ENCODE measurements around the gene APBB1IP. TPM values are rescaled to one million over a fixed set of nuclear protein-coding genes. Genes with fewer than 3 reads are reported as not detected.

APBB1IP gene
- total RNA-seq, 1 donor from 2014 or later: 0.48 TPM

DNA sequence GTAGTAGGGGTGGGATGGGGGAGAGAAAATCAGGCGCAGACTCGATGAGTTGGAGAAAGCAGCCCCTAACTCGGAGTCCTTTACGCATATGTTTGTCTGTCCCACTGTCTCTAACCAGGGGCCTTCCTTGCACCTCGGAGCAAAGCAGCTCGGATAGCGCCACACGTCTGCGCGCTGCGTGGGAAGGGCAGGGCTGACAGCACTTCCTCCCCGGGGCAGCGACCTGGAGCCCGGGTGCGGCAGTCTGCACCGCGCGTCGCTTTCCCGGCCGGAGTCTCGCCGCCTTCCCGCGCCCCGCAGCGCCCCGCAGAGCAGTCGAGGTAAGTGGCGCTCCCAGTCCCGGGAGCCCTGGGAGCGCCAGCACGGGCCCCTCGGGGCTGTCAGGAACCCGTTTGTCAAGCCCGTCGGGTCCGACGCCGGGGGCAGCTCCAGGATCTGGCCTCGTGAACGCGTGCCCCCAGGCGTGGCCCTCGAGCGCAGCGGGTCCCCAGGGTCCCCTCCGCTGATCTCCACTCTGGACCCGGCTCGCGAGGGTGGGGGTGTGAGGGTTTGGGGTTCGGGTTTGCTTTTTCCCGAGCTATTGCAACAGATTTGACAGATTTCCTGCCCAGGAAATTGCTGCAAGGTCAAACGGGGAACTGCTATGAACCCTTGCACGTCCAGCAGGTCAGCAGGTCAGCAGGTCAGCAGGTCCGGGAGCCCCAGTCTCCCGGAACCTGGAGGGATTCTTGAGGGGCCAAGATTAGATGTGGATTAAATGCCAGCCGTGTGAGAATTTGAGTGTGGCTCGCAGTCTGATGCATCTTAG, 597 bp downstream of the APBB1IP start:
- Mint-ChIP-seq H3K9me3 (no peaks in the 10 kb centered on the region), H3K27ac (no peak overlapping the region)
- TF ChIP-seq, protein P1, sequence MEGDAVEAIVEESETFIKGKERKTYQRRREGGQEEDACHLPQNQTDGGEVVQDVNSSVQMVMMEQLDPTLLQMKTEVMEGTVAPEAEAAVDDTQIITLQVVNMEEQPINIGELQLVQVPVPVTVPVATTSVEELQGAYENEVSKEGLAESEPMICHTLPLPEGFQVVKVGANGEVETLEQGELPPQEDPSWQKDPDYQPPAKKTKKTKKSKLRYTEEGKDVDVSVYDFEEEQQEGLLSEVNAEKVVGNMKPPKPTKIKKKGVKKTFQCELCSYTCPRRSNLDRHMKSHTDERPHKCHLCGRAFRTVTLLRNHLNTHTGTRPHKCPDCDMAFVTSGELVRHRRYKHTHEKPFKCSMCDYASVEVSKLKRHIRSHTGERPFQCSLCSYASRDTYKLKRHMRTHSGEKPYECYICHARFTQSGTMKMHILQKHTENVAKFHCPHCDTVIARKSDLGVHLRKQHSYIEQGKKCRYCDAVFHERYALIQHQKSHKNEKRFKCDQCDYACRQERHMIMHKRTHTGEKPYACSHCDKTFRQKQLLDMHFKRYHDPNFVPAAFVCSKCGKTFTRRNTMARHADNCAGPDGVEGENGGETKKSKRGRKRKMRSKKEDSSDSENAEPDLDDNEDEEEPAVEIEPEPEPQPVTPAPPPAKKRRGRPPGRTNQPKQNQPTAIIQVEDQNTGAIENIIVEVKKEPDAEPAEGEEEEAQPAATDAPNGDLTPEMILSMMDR (conservative IDR thresholded peaks at IDR 0.05): no peak

DNA sequence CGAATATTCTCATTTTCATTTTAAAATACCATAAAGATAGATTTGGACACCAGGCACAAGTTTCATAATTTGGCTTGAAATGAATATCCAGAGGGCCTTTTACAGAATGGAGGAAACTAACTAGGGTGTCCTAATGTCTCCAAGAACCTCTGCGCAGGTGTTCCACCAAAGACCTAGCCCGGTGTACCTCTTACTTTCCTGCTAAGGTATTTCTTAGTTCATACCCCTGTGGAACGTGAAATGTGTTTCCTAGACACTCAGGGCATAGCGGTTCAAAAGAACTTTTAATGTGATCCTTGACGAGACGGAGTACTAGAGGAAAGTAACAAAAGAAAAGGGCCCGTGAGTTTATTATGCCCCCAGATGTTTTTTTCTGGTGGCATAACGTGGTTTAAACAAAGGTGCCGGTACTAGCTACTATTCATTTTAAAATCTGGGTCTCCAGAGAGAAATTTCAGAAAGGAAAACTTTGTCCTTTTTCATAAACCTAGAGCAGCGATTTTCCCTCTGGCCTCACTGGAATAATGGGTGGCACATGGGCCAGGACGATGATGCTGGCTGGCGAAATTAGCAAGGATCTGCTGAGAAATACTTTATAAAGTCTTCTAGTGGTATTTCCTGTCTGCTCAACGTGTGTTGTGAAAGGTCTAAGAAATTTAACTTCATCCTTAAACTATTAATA, 1.4 kb downstream of the APBB1IP start:
- no peaks in the 10 kb centered on the region for H3K36me3 Mint-ChIP-seq
- no peaks in the 10 kb centered on the region for H3K4me1 Mint-ChIP-seq (ENCODE audit: unreplicated experiment)
- no peak overlapping the region for H3K27ac Mint-ChIP-seq
- no peak for DNase-seq (ENCODE audit: extremely low spot score, unreplicated experiment)
- no peak overlapping the region for H3K4me3 Mint-ChIP-seq
- peaks cover 38% of the 10 kb centered on the region for H3K27me3 Mint-ChIP-seq
- TF ChIP-seq, protein P1 (conservative IDR thresholded peaks at IDR 0.05): no peak
- H3K9me3 Mint-ChIP-seq: peaks cover 6% of the 10 kb centered on the region

More for the DNA sequence above, 597 bp downstream of the APBB1IP start:
- no peak for DNase-seq (ENCODE audit: extremely low spot score, unreplicated experiment)
- H3K4me3 Mint-ChIP-seq: no peak overlapping the region
- H3K27me3 Mint-ChIP-seq: peaks cover 34% of the 10 kb centered on the region
- no peaks in the 10 kb centered on the region for H3K4me1 Mint-ChIP-seq (ENCODE audit: unreplicated experiment)
- no peaks in the 10 kb centered on the region for H3K36me3 Mint-ChIP-seq

DNA sequence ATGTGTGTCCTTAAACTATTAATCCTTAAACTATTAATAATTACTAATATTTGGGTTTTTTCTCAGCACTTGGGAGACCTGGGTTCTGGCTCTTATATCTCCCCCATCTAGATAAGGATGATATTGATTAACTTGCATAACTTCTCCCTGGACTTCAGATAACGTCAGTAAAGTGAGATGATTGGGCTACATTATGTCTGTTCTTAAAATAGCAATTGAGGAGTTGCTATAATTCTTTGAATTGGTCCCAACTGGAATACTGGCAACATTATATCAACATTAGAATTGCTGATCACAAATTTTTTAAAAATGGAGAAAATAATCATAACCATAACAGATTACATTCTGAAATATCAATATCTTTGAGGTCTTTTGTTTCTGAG, 1.9 kb downstream of the APBB1IP start:
- no peak for DNase-seq (ENCODE audit: extremely low spot score, unreplicated experiment)
- TF ChIP-seq, protein P1 (conservative IDR thresholded peaks at IDR 0.05): no peak
- Mint-ChIP-seq H3K4me3 (no peak overlapping the region), H3K27ac (no peak overlapping the region), H3K36me3 (no peaks in the 10 kb centered on the region), H3K4me1 (ENCODE audit: unreplicated experiment) (no peaks in the 10 kb centered on the region), H3K9me3 (peaks cover 6% of the 10 kb centered on the region), H3K27me3 (peaks cover 38% of the 10 kb centered on the region)

DNA sequence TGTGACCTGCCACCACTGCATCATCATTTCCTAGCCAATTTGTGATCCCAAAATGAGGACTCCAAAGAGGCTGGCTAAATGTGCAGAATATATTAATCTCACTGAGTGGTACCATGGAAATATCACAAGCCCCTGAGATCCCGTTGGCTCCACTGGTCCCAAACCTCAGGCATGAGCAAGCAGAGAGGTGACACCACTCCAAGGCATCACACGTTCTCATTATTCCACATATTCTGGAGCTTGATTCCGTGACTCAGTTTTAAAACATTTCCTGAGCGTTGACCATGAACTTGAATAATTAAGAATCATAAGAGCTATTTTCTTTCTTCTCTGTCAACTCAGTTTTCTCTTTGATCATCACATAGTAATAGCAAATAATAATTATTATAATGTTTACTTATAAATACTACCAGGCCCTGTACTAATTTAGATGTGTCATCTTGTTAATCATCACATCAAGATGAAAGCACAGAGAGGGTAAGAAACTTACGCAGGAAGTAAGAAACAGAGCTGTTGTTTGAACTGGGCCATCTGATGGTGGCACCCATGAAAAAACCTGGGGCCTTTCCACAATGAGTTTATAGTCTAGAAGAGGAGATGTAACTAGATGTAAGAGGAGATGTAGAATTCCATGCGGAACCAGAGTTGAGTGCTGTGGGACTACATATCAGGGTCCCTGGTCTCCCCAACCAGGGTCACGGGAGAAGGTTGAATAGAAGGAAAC, 3.5 kb downstream of the APBB1IP start:
- H3K27me3 Mint-ChIP-seq: peaks cover 31% of the 10 kb centered on the region
- no peaks in the 10 kb centered on the region for H3K4me1 Mint-ChIP-seq (ENCODE audit: unreplicated experiment)
- TF ChIP-seq, protein P1 (conservative IDR thresholded peaks at IDR 0.05): no peak
- H3K27ac Mint-ChIP-seq: no peak overlapping the region
- no peak overlapping the region for H3K4me3 Mint-ChIP-seq
- H3K36me3 Mint-ChIP-seq: no peaks in the 10 kb centered on the region
- peaks cover 8% of the 10 kb centered on the region for H3K9me3 Mint-ChIP-seq
- no peak for DNase-seq (ENCODE audit: extremely low spot score, unreplicated experiment)

DNA sequence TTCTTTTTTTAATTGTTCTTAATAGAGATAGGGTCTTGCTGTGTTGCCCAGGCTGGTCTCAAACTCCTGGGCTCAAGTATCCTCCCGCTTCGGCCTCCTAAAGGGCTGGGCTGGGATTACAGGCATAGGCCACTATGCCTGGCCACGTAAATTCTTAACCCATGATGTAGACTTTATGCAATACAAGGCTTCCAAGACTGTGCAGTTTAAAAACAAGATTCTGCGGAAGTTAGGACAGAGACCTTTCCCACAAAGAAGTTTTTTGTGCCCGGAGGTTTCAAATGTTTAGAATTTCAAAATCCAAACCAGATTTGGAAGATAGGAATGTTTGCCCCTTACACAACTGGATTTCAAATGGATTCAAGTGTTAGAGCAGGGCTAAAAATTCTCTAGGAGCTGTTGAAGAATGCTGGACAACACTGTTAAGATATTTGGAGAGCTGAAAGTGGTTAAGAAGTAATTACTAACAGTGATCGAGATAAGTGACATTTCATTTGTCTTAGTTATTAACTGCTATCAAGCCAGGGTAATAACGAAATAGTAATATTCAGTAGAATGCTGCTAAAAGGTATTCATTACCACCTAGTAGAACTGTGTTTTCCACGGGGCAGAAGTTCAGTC, 7.4 kb downstream of the APBB1IP start:
- H3K27ac Mint-ChIP-seq: no peak overlapping the region
- no peak overlapping the region for H3K4me3 Mint-ChIP-seq
- TF ChIP-seq, protein P1 (conservative IDR thresholded peaks at IDR 0.05): peak; percentile 28
- H3K4me1 Mint-ChIP-seq (ENCODE audit: unreplicated experiment): no peaks in the 10 kb centered on the region
- H3K36me3 Mint-ChIP-seq: no peaks in the 10 kb centered on the region
- peaks cover 4% of the 10 kb centered on the region for H3K27me3 Mint-ChIP-seq
- H3K9me3 Mint-ChIP-seq: peaks cover 11% of the 10 kb centered on the region
- no peak for DNase-seq (ENCODE audit: extremely low spot score, unreplicated experiment)
